GM12891 (cell line): ENCODE data around the gene DENND1A.

Experiments
- PAX5 ChIP-seq: IDR thresholded peaks from 2 replicates; pipeline ENCODE4 v1.6.1; 2011; ENCODE audit warnings: low read length, moderate library complexity, mild to moderate bottlenecking; ENCODE audit not compliant: insufficient read depth, severe bottlenecking
- POLR2A ChIP-seq: IDR thresholded peaks from 2 replicates; pipeline ENCODE4 v1.6.1; 2011; ENCODE audit warnings: low read depth, low read length, control low read depth
- POLR2AphosphoS5 ChIP-seq: IDR thresholded peaks from 2 replicates; pipeline ENCODE4 v1.6.1; 2011; ENCODE audit warnings: low read depth, low read length, control low read depth
- POU2F2 ChIP-seq: IDR thresholded peaks from 2 replicates; pipeline ENCODE4 v1.6.1; 2011; ENCODE audit warnings: low read depth, mild to moderate bottlenecking, control low read depth, low read length, moderate library complexity
- SPI1 ChIP-seq: IDR thresholded peaks from 2 replicates; pipeline ENCODE4 v1.6.1; 2011; ENCODE audit warnings: low read depth, low read length, control low read depth
- TAF1 ChIP-seq: IDR thresholded peaks from 2 replicates; pipeline ENCODE4 v1.6.1; 2011; ENCODE audit warnings: low read depth, low read length, control low read depth

DNA sequence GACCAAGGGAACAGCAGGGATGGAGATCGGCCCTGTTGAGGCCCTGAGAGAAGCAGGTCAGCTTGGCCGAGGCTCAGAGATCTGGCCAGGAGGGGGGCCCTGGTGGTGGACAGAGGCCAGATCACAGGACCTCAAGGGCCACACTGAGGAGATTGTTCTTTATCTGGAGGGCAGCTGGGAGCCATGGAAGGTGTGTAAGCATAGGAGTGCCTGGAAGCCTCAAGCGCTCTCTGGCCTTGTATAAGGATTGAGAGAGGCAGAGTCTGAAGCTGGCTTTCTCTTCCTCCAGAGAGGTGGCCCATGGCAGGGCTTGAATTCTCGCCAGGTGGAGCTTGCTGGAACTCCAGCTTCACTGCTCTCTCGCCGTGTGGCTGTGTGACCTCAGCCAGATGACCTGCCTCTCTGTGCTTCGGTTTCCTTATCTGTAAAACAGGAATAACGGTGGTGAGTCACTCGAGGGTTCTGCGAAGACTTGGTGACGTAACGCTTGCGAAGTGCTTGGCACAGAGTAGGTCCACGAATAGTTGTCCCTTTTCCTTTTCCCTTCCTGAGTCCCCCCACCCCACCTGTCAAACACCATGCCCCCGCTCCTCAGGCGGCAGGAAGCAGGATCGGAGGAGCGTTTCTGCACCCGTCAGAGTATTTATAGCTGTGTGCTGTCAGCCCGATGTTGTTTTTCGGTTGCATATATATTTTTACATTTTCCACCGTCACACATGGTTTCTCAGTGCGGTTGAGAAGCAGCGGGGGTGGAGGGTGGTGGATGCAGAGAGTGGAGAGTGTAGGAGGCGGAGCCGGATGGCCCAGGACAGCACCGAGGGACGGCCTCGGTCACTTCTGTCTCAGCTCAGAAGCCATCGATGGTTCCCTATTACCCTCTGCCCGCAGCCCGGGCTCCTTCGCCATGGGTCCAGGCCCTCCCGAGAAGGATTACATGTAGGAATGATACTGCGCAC lies 590.9 kb downstream of the DENND1A start:
- TF ChIP-seq POLR2AphosphoS5 (no peak), TAF1 (peak; percentile 67), SPI1 (no peak; the same call in 1 of the 2 replicates), POLR2A (peak; percentile 76), PAX5 (peak; percentile 90), POU2F2 (peak; percentile 92; the same call in 1 of the 2 replicates)
